SJCRH30 (cell line): Measurements from ENCODE around the gene RPL19. TPM values are rescaled to one million over a fixed set of nuclear protein-coding genes. Genes with fewer than 3 reads are reported as not detected.
A peak's percentile ranks its signal among the peaks of the same experiment; 100 is the strongest.
"Not testable (repeated sequence)": the region's sequence is repeated elsewhere in the genome, so short reads cannot be mapped to it uniquely, and the experiment has no call there.

Experiments
- DNase-seq, 2 experiments: peaks; one replicate each; pipeline ENCODE4 v3.0.0-alpha.2; 2015 to 2020
- H3K27ac ChIP-seq: fragments of 250-450 bp; sonication (Bioruptor Pico); 2 replicates; pipeline ENCODE4 v1.5.1; 2020; ENCODE audit warnings: mild to moderate bottlenecking, moderate library complexity
- H3K27me3 ChIP-seq: fragments of 250-450 bp; sonication (Bioruptor Pico); 2 replicates; pipeline ENCODE4 v1.5.1; 2020; ENCODE audit warnings: mild to moderate bottlenecking, moderate library complexity
- H3K36me3 ChIP-seq: fragments of 250-450 bp; sonication (Bioruptor Pico); 2 replicates; pipeline ENCODE4 v1.5.1; 2020; ENCODE audit warnings: mild to moderate bottlenecking, moderate library complexity
- H3K4me1 ChIP-seq: fragments of 250-450 bp; sonication (Bioruptor Pico); 2 replicates; pipeline ENCODE4 v1.5.1; 2020; ENCODE audit warnings: mild to moderate bottlenecking, moderate library complexity
- H3K4me3 ChIP-seq: fragments of 250-450 bp; sonication (Bioruptor Pico); 2 replicates; pipeline ENCODE4 v1.5.1; 2020; ENCODE audit warnings: mild to moderate bottlenecking, moderate library complexity
- H3K9me3 ChIP-seq: fragments of 250-450 bp; sonication (Bioruptor Pico); replicated peaks from 2 replicates; pipeline ENCODE4 v1.5.1; 2020; ENCODE audit warnings: mild to moderate bottlenecking, moderate library complexity
- total RNA-seq: library from RNA; depleted of rRNA; stranded (reverse); fragments of >200 nt; shearing (Covaris generic); gene quantifications from 2 replicates; pipeline ENCODE4 v1.2.3, GENCODE V29; 2014

Gene RPL19
- total RNA-seq, 1 experiment from 2014 or later, result 2,386 TPM

DNA sequence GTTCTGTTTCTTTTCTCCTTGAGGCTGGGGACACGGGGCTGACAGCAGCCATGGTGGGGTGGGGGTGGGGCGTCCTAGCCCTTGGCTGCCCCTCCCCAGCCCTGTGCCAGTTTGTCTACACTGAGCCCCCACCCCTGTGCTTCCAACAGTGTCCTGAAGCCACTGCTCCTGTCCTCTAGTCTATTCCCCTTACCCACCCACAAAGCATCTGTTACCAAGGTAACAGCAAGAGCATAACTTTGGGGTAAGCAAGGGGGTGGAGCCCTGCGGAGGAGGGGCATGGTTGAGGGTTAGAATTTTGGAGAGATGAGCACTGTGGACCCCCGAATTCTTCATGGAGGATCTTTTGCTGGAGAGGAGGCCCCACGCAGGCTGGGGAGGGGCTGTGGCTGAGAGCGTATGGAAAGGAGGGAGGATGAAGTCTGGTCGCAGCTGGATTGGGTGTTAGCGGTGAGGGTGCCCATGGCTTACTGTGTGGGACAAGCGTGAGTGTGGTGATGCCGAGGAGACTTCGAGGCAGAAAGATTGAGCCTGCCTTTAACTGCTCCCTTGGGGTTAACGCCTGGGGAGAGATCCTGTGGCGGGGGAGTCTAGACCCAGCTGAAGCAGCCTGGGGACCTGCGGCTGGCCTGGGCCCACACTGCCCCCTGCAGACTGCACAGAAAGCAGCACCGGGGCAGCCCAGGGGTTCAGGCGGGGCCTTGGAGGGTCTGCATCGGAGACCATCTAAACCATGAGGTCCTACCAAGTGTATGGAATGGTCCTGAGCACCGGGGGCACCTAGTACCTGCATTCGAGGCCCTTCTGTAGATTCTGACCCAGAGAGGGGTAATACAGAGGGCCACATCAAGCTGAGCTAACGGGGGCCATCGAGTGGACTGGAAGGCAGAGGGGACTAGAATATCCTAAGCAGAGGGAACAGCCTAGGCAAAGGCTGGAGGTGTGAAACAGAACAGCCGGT is 31.8 kb downstream of the RPL19 start:
- no peak overlapping the region for H3K27ac ChIP-seq
- no peaks in the 10 kb centered on the region for H3K9me3 ChIP-seq
- no peaks in the 10 kb centered on the region for H3K36me3 ChIP-seq
- DNase-seq, result peak; percentile 73 to 79
- peak overlapping the region; percentile 30 for H3K4me3 ChIP-seq
- no peaks in the 10 kb centered on the region for H3K27me3 ChIP-seq
- peaks cover 17% of the 10 kb centered on the region for H3K4me1 ChIP-seq

DNA sequence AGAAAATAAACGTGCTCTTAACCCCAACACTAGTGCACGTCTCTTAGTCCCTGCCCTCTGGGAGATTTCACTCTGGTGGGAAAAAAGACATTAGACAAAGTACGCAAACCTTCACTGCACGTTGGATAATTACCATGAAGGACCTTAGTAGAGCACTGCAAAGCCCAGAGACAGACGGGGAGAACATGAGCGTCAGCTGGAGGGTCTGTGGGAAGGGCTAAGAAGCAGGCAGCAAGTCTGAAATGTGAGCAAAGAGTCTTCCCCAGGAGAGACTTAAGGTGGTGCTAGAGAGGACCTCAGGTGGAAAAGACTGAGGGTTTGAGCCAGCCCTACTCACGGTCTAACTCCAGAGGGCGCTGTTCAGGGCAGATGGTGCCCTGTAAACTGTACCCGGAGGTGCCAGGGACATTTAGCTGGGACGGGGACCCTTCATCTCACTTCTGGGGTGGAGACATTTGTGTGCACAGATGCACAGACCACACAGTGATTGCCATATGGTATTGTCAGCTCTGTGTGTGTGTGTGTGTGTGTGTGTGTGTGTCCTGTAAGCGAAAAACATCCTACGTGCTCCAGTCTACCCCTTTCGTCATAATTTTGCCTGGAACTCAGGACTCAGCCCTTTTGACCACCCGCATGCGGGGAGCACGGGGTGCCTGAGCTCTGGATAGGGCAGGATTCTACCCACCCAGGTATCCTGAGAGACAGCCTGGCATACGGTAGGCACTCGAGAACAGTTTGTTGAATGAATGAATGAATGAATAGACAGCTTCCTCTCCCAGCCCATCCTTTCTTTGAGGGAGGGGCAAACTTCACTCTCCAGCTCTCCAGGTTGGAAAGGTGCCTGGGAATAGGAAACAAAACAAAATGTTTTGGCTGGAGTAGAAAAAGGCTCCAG is 35.7 kb downstream of the RPL19 start:
- DNase-seq, result peak; percentile 62 to 81
- H3K27me3 ChIP-seq, result no peaks in the 10 kb centered on the region

DNA sequence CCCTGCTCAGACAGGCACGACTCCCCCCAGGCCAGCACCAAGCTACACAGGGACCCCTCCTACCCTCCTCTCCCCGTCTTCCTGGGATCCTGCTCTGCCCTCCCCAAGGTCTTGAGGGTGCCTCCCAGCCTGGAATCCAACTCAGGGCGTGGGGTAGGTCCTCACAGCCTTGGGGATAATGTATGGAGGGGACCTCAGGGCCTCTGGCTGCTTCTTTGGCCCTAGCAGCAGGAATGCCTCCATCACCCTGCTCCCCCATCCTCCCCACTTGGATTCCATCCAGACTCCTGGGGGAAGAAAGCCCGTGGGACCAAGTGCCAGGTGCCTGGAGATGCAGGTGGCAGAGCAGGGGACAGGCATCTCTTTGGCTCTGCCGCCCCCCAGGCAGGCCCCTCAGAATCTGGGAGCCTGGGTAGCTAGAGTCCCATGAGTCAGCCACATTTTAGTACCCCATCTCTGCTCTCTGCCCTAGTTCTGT is 36.4 kb downstream of the RPL19 start:
- no peak for DNase-seq
- H3K36me3 ChIP-seq, result no peaks in the 10 kb centered on the region
- H3K4me1 ChIP-seq, result peaks cover 13% of the 10 kb centered on the region
- no peak overlapping the region for H3K4me3 ChIP-seq
- no peaks in the 10 kb centered on the region for H3K9me3 ChIP-seq
- H3K27me3 ChIP-seq, result no peaks in the 10 kb centered on the region
- no peak overlapping the region for H3K27ac ChIP-seq

More for the DNA sequence above, 35.7 kb downstream of the RPL19 start:
- no peak overlapping the region for H3K27ac ChIP-seq
- no peaks in the 10 kb centered on the region for H3K9me3 ChIP-seq
- no peak overlapping the region for H3K4me3 ChIP-seq
- no peaks in the 10 kb centered on the region for H3K36me3 ChIP-seq
- H3K4me1 ChIP-seq, result peaks cover 20% of the 10 kb centered on the region

DNA sequence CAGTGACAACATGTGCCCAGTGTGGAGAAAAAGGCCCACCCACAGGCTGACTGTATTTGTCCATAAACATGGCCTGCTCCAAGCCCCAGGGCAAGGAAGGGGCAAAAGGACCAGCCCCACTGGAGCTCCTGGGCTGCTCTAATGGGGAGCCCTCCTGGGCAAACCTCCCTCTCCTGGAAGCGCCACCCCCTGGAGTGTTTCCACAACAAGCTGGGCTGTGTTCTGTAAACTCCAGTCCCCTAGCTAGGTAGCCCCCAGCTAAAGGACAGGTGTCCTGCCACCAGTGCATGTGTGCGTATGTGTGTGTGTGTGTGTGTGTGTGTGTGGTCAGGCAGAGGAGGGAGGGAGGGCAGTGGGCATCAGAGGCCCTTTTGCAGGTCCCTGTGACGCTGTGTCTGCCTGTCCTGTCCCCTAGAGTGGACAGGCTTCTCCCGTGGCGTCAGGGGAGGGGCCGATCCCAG is 36.9 kb downstream of the RPL19 start:
- peak in 1 of 2 experiments; percentile 34 for DNase-seq
- no peak overlapping the region for H3K27ac ChIP-seq
- H3K27me3 ChIP-seq, result no peaks in the 10 kb centered on the region
- H3K36me3 ChIP-seq, result no peaks in the 10 kb centered on the region
- H3K4me1 ChIP-seq, result peaks cover 11% of the 10 kb centered on the region
- H3K4me3 ChIP-seq, result no peak overlapping the region
- no peaks in the 10 kb centered on the region for H3K9me3 ChIP-seq

DNA sequence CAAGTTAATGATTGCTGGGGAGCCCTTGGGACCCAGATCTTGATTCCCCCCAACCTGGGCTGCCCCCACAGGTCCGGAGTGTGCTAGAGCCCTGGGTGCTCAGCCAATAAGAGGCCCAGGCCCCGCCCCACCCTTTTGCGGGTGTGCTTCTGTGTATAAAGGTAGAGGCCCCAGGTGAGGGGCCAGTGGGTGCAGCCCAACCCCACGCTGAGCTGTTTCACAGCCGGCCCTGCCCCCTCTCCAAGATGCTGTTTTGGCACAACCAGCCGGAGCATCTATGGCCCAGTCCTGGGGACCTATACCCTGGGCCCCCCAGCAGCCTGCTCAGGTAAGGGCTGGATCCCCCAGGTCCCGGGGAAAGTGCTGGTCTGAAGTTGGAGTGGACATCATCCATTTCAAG is 37.5 kb downstream of the RPL19 start:
- peaks cover 11% of the 10 kb centered on the region for H3K4me1 ChIP-seq
- no peaks in the 10 kb centered on the region for H3K27me3 ChIP-seq
- no peak overlapping the region for H3K27ac ChIP-seq
- DNase-seq, result no peak
- no peak overlapping the region for H3K4me3 ChIP-seq
- no peaks in the 10 kb centered on the region for H3K36me3 ChIP-seq
- no peaks in the 10 kb centered on the region for H3K9me3 ChIP-seq

DNA sequence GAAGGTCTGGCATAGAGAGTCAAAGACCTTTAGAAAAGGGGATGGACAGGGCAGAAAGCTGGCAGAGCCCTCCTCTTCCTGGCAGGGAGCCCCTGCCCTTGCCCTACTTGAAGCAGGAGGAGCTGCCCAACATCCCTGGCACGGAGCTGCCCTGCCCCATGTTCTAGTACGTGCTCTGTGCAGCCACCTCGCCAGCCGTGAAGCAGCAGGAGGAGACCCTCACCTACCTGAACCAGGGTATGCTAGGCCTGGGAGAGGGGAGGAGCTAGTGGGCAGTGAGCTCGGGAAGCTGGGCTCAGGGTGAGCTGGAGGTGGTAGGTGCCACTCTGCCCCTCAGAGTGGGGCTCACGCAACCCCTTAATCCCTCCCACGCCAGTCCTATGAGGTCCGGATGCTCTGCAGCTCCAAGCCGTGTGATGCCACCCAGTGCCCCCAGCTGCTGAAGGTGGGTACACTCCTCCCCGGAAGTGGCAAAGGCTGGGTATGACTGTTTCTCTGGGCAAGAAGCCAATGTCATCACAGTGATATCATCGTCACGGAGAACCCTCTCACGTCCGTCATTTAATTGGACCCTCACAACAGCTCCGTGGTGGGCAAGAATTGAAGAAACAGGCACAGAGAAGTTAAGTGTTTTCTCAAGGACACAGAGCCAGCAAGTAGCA is 38.4 kb downstream of the RPL19 start:
- Histone ChIP-seq H3K27me3 (no peaks in the 10 kb centered on the region), H3K9me3 (no peaks in the 10 kb centered on the region), H3K4me1 (peaks cover 11% of the 10 kb centered on the region), H3K27ac (no peak overlapping the region), H3K4me3 (no peak overlapping the region), H3K36me3 (no peaks in the 10 kb centered on the region)
- DNase-seq, result peak in 1 of 2 experiments; percentile 23

DNA sequence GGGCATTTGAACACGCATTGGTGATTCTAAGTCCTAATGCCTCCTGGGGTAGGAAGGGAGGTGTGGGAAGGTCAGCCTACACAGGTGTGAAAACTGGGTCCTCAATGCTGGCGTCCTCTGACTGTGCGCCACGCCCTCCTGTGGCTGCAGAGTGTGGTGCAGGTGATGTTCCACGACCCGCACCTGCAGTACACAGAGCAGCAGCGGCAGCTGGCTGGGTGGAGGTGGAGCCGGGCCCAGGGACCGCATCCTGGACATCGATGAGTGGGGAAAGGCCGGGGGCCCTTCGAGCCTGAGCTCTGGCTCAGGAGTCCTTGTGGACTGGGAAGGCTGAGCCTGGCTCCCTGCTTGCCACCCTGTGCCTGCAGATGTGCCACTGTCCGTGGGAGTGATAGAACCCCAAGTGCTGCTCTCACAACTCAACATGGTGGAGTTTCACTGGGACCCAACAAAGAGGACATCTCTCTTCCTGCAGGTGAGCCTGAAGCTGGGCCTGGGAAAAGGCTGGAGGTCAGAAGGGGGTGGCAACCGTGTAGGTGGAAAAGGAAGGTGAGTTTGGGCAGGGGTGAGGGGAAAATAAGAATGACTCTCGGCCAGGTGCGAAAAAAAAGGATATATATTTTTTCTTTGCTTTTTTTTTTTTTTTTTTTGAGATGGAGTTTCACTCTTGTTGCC is 39.7 kb downstream of the RPL19 start:
- Histone ChIP-seq H3K4me3 (no peak overlapping the region), H3K27ac (no peak overlapping the region), H3K4me1 (peaks cover 16% of the 10 kb centered on the region), H3K36me3 (no peaks in the 10 kb centered on the region), H3K27me3 (no peaks in the 10 kb centered on the region), H3K9me3 (no peaks in the 10 kb centered on the region)
- peak; percentile 28 to 49 for DNase-seq

DNA sequence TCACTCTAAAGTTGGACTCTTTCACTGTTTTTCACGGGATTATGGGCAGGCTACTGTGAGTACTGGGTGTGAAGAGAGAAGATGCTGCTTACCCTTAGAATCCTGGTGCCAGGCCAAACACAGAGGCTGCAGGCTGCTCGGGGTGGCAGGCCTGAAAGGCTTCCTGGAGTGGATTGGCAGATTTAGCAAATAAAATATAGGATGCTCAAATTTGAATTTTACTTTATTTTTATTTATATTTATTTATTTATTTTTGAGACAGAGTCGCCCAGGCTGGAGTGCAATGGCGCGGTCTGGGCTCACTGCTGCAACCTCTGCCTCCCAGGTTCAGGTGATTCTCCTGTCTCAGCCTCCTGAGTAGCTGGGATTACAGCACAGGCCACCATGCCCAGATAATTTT is 40.5 kb downstream of the RPL19 start:
- peaks cover 14% of the 10 kb centered on the region for H3K4me1 ChIP-seq
- no peaks in the 10 kb centered on the region for H3K9me3 ChIP-seq
- H3K27me3 ChIP-seq, result no peaks in the 10 kb centered on the region
- H3K36me3 ChIP-seq, result no peaks in the 10 kb centered on the region
- DNase-seq, result no peak
- no peak overlapping the region for H3K4me3 ChIP-seq
- H3K27ac ChIP-seq, result no peak overlapping the region

DNA sequence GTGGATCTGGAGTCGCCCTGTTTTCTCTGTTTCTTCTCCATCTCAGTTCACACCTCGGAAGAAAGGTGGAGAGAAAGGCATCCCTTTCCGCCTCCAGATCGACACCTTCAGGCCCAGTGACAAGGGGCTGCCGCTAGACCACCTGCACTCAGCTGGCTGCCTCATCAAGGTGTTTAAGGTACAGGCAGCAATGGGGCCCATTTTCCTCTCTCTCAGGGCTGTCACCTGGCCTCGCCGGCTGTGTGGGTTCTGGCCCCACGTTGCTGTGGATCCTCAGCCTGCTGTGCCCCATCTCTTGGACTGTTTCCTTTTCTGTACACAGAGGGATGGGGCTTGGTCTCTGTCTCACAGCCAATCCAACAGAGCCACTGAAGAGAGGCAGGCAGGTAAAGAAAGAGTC is 43.1 kb downstream of the RPL19 start:
- H3K4me1 ChIP-seq, result peaks cover 12% of the 10 kb centered on the region
- H3K9me3 ChIP-seq, result no peaks in the 10 kb centered on the region
- H3K27me3 ChIP-seq, result no peaks in the 10 kb centered on the region
- no peak overlapping the region for H3K27ac ChIP-seq
- H3K4me3 ChIP-seq, result no peak overlapping the region
- no peak for DNase-seq
- H3K36me3 ChIP-seq, result no peaks in the 10 kb centered on the region

DNA sequence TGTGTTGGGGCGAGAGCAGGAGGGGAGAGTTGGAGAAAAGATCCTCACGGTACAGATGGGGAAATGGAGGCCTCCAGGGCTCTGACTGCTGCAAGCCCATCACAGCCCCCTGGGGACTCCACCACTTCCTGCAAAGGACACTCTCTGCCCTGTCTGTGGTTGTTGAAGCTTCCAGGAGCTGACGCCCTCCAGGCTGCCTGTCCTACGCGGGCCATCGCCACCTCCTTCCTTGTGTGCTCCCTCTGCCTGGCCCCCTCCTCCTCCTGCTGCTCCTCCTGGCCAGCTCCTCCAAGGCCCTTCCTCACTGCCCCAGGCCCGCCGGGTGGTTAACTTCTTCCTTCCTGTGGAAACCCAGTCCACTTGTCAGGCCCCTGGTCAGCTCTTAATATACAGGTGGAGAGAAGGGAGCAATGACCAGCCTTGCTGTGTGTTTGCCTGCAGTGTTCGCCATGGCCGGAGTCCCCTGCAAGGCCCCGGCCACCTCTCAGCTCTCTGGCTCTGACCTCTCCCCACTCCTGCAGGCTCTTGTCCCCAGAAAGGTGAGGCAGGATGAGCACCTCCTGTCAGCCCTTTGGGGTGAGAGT is 44.0 kb downstream of the RPL19 start:
- peak; percentile 32 to 36 for DNase-seq
- Histone ChIP-seq H3K27me3 (no peaks in the 10 kb centered on the region), H3K9me3 (no peaks in the 10 kb centered on the region), H3K4me3 (no peak overlapping the region), H3K27ac (no peak overlapping the region), H3K4me1 (peaks cover 5% of the 10 kb centered on the region; the same call in 1 of the 2 replicates), H3K36me3 (no peaks in the 10 kb centered on the region)

DNA sequence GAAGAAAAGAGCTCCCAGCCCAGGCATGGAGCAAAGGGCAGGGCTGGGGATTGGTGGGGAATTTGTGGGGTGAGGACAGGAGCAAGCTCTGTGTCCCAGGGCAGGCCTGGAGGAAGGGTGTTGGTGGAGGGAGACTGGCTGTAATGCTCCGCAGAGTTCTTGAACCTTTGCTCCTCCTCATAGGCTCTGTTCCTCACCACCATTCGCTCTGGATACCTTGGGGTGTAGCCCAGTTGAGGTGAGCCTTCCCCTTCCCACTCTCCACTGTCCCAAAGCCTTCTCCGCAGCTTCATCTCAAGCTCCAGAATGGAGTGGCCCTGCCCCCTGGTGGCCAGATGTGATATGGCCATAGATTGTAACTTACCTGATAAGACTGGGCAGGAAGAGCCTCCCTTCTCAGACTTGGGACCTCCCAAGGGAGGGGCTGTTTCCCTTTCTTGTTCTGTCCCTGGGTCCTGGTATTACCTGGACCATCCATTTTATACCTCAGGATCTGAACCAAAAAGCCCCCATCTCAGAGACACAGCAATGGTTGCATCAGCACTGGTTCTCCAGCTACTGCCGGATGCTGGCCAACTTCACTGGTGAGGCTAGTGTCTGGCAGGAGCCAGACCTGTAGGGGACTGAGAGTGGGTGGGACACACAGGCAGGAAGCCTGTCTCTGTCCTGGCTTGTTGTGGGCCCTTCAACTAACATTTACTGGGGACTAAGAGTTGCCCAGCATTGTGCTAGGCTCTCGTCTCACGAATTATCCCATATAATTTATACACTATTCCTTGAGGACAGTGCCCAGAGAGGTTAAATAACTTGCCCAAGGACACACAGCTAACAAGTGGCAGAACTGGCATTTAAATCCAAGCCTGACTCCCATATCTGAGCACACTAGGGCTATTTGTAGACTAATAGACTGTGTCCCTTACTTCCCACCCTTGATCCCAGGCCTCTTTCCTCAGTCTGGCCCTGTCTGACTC is 44.8 kb downstream of the RPL19 start:
- Histone ChIP-seq H3K36me3 (no peaks in the 10 kb centered on the region), H3K4me3 (no peak overlapping the region), H3K27me3 (no peaks in the 10 kb centered on the region), H3K9me3 (no peaks in the 10 kb centered on the region), H3K27ac (no peak overlapping the region), H3K4me1 (peaks cover 5% of the 10 kb centered on the region; the same call in 1 of the 2 replicates)
- DNase-seq, result peak; percentile 79 to 90

DNA sequence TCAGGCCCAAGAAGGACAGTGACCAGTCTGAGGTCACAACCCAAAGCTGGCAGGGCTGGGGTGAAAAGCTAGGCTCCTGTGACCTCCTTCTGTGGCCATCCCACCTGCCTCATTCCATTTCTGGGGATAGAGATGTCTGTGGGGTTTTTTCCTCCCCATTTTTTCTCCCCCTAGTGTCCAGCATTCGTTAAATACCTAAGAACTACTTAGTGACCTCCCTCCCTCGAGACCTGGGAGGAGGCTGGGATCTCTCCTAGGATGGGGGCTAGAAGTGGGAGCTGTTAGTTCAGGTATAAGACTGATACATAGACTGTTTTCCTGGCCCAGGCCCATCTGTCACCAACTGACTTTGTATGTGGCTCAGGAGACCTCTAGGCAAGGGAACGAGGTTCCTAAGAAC is 46.2 kb downstream of the RPL19 start:
- Histone ChIP-seq H3K9me3 (no peaks in the 10 kb centered on the region), H3K4me1 (peaks cover 5% of the 10 kb centered on the region; the same call in 1 of the 2 replicates), H3K36me3 (no peaks in the 10 kb centered on the region), H3K27ac (no peak overlapping the region), H3K4me3 (no peak overlapping the region), H3K27me3 (no peaks in the 10 kb centered on the region)
- DNase-seq, result no peak

DNA sequence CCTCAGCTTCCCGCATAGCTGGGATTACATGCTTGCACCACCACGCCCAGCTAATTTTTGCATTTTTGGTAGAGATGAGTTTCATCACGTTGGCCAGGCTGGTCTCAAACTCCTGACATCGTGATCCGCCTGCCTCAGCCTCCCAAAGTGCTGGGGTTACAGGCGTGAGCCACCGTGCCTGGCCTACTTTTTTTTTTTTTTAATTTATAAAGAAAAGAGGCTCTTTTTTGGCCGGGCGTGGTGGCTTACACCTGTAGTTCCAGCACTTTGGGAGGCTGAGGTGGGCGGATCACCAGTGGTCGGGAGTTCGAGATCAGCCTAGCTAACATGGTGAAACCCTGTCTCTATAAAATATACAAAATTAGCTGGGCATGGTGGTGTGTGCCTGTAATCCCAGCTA is 50.0 kb downstream of the RPL19 start:
- not testable (repeated sequence) for H3K36me3 ChIP-seq, H3K4me3 ChIP-seq, H3K27me3 ChIP-seq, H3K9me3 ChIP-seq, H3K4me1 ChIP-seq, H3K27ac ChIP-seq, DNase-seq
